ENCODE measurements around the gene TLCD3B. TPM values are rescaled to one million over a fixed set of nuclear protein-coding genes. Genes with fewer than 3 reads are reported as not detected.

The TLCD3B gene
- not detected in 2 replicates for total RNA-seq

GRCh38 chr16:30030841-30031413 is at the start of gene TLCD3B:
TSS of gene TLCD3B (minus strand) at chr16:30031271. CDS start at chr16:30030527, 744 bp downstream.
- no peak within 1 kb of the TSS for H3K4me3 ChIP-seq (ENCODE audit: low read depth, low read length)
- no peak for TF ChIP-seq CTCF (conservative IDR thresholded peaks at IDR 0.05; ENCODE audit: low read depth, low read length)
- no peak for DNase-seq (ENCODE audit: low read depth)

- TF ChIP-seq CTCF (conservative IDR thresholded peaks at IDR 0.05; ENCODE audit: low read depth, low read length), result no peak
- no peak for DNase-seq (ENCODE audit: low read depth)
- no peak overlapping the region for H3K4me3 ChIP-seq (ENCODE audit: low read depth, low read length)
Observed at GRCh38 chr16:30079480-30079879, 48.4 kb upstream of the TLCD3B start.

- DNase-seq (ENCODE audit: low read depth), result no peak
- no peak overlapping the region for H3K4me3 ChIP-seq (ENCODE audit: low read depth, low read length)
- no peak for TF ChIP-seq CTCF (conservative IDR thresholded peaks at IDR 0.05; ENCODE audit: low read depth, low read length)
Observed at GRCh38 chr16:30078744-30079143, 47.7 kb upstream of the TLCD3B start.

- no peak for TF ChIP-seq CTCF (conservative IDR thresholded peaks at IDR 0.05; ENCODE audit: low read depth, low read length)
- no peak for DNase-seq (ENCODE audit: low read depth)
- H3K4me3 ChIP-seq (ENCODE audit: low read depth, low read length), result no peak overlapping the region
Observed at GRCh38 chr16:30077656-30078055, 46.6 kb upstream of the TLCD3B start.

- TF ChIP-seq CTCF (conservative IDR thresholded peaks at IDR 0.05; ENCODE audit: low read depth, low read length), result no peak
- peak overlapping the region; percentile 84 for H3K4me3 ChIP-seq (ENCODE audit: low read depth, low read length)
- DNase-seq (ENCODE audit: low read depth), result no peak
Observed at GRCh38 chr16:30076276-30076791, 45.3 kb upstream of the TLCD3B start.

- no peak for TF ChIP-seq CTCF (conservative IDR thresholded peaks at IDR 0.05; ENCODE audit: low read depth, low read length)
- DNase-seq (ENCODE audit: low read depth), result no peak
- peak within 1 kb of the TSS; percentile 84 for H3K4me3 ChIP-seq (ENCODE audit: low read depth, low read length)
Observed at GRCh38 chr16:30075503-30076275, 44.6 kb upstream of the TLCD3B start, which contains the start of gene PPP4C. TSS of gene PPP4C (plus strand) at chr16:30075994. CDS start at chr16:30076378, 384 bp downstream.
